ENCODE measurements around the gene GALNTL6.
"Not testable (repeated sequence)": the region's sequence is repeated elsewhere in the genome, so short reads cannot be mapped to it uniquely, and the experiment has no call there.

GALNTL6 gene

GRCh38 chr4:173018446-173018845 lies 1205.2 kb downstream of the GALNTL6 start:
- no peak for DNase-seq (ENCODE audit: low read depth)

GRCh38 chr4:173019664-173020063 lies 1206.5 kb downstream of the GALNTL6 start:
- DNase-seq (ENCODE audit: low read depth): no peak

GRCh38 chr4:173021746-173022573 lies 1208.8 kb downstream of the GALNTL6 start:
- not testable (repeated sequence) for DNase-seq (ENCODE audit: low read depth)

GRCh38 chr4:173024203-173024602 lies 1211.0 kb downstream of the GALNTL6 start:
- DNase-seq (ENCODE audit: low read depth): no peak

GRCh38 chr4:173025131-173025530 lies 1211.9 kb downstream of the GALNTL6 start:
- DNase-seq (ENCODE audit: low read depth): no peak

- no peak for DNase-seq (ENCODE audit: low read depth)
These were observed 1224.0 kb downstream of the GALNTL6 start for GRCh38 chr4:173037242-173037641.

- DNase-seq (ENCODE audit: low read depth): no peak
These were observed 1225.1 kb downstream of the GALNTL6 start for GRCh38 chr4:173038192-173038896.

- no peak for DNase-seq (ENCODE audit: low read depth)
These were observed 1226.7 kb downstream of the GALNTL6 start for GRCh38 chr4:173039617-173040577.

- DNase-seq (ENCODE audit: low read depth): no peak
These were observed 1228.3 kb downstream of the GALNTL6 start for GRCh38 chr4:173041482-173041881.

GRCh38 chr4:173042139-173042538 lies 1228.9 kb downstream of the GALNTL6 start:
- not testable (repeated sequence) for DNase-seq (ENCODE audit: low read depth)

- no peak for DNase-seq (ENCODE audit: low read depth)
These were observed 1231.1 kb downstream of the GALNTL6 start for GRCh38 chr4:173044340-173044739.

GRCh38 chr4:173045571-173045970 lies 1232.4 kb downstream of the GALNTL6 start:
- DNase-seq (ENCODE audit: low read depth): no peak

GRCh38 chr4:173046144-173046543 lies 1232.9 kb downstream of the GALNTL6 start:
- no peak for DNase-seq (ENCODE audit: low read depth)

GRCh38 chr4:173046818-173047217 lies 1233.6 kb downstream of the GALNTL6 start:
- DNase-seq (ENCODE audit: low read depth): no peak

- DNase-seq (ENCODE audit: low read depth): no peak
These were observed 1238.0 kb downstream of the GALNTL6 start for GRCh38 chr4:173051232-173051631.

GRCh38 chr4:173051716-173052115 lies 1238.5 kb downstream of the GALNTL6 start:
- DNase-seq (ENCODE audit: low read depth): no peak

- DNase-seq (ENCODE audit: low read depth): no peak
These were observed 1239.2 kb downstream of the GALNTL6 start for GRCh38 chr4:173052439-173052838.

GRCh38 chr4:173056271-173056670 lies 1243.1 kb downstream of the GALNTL6 start:
- DNase-seq (ENCODE audit: low read depth): no peak

- DNase-seq (ENCODE audit: low read depth): no peak
These were observed 1243.5 kb downstream of the GALNTL6 start for GRCh38 chr4:173056710-173057109.

GRCh38 chr4:173057442-173057841 lies 1244.2 kb downstream of the GALNTL6 start:
- no peak for DNase-seq (ENCODE audit: low read depth)

GRCh38 chr4:173057901-173058300 lies 1244.7 kb downstream of the GALNTL6 start:
- no peak for DNase-seq (ENCODE audit: low read depth)

GRCh38 chr4:173061160-173061559 lies 1248.0 kb downstream of the GALNTL6 start:
- DNase-seq (ENCODE audit: low read depth): no peak
